AG10803 (cell line): ENCODE data around the gene REEP3.

ENCODE experiments used
- DNase-seq: peaks from one replicate; pipeline ENCODE4 v3.0.0; 2010; ENCODE audit warnings: low read depth
- H3K4me3 ChIP-seq: 2 replicates; pipeline ENCODE4 v1.5.1; 2011; ENCODE audit warnings: mild to moderate bottlenecking, low read length, control low read depth
- CTCF ChIP-seq: conservative IDR thresholded peaks from 2 replicates; pipeline ENCODE4 v1.5.1; 2011; ENCODE audit warnings: mild to moderate bottlenecking, low read length, control low read depth, inconsistent platforms

REEP3 gene

GRCh38 chr10:63636812-63637211, 115.6 kb downstream of the REEP3 start:
- DNase-seq, result no peak
- no peak overlapping the region for H3K4me3 ChIP-seq
- no peak for TF ChIP-seq CTCF

- no peak overlapping the region for H3K4me3 ChIP-seq
- DNase-seq, result no peak
- no peak for TF ChIP-seq CTCF
These were observed 116.7 kb downstream of the REEP3 start for GRCh38 chr10:63637901-63638327.

- H3K4me3 ChIP-seq, result no peak overlapping the region
- no peak for DNase-seq
- TF ChIP-seq CTCF, result no peak
These were observed 120.2 kb downstream of the REEP3 start for GRCh38 chr10:63641366-63641765.

- no peak for TF ChIP-seq CTCF
- H3K4me3 ChIP-seq, result no peak overlapping the region
- DNase-seq, result no peak
These were observed 120.6 kb downstream of the REEP3 start for GRCh38 chr10:63641799-63642198.

DNA sequence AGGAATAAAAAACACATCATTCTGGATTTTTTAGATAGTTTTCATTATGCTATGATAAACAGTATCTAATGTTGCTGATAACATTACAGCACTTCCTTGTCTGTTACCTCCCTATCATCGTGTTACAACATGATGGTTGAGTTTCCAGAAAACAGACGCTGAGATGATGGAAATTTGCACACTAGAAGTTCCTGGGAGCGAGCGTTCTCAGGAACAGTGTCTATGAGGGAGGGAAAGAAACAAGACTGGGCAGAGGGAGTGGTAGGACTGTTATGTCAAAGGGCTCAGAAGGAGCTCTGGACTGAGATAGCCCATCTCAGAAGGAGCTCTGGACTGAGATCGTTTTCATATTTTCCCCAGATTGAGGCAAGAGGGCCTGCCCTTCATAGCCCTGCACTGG, 121.6 kb downstream of the REEP3 start:
- no peak for DNase-seq
- no peak overlapping the region for H3K4me3 ChIP-seq
- TF ChIP-seq CTCF, result no peak

DNA sequence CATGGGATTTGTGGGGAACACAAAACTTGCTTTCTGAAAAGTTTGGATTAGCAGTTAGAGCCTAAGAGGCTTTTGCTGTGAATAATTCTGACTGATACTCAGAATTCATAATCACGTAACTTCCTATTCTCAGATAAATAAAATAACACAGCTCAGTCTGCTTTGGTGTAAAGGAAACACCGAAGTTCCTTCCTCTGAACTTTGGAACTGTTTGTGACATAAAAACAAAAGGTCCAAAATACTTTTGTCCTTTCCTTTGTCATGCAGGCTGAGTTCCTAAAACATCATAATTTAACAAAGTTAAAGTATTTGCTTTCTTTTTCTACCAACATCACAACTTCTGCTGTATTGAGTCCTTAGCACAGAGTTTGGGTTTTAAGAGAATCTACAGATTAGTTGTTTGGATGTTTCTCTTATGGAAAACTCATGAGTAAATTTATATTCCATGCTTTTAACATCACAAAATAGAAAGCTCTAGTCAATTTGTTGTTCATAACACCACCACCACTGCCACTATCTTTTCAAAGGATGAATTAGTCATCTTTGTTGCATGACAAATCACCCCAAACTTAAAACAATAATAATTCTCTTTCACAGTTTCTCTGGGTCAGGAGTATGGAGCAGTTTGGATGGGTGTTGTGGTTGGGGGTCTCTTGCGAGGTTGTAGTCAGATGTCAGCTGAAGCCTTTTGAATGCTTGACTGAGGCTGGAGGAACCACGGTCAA, 123.4 kb downstream of the REEP3 start:
- no peak for DNase-seq
- no peak for TF ChIP-seq CTCF
- H3K4me3 ChIP-seq, result no peak overlapping the region

DNA sequence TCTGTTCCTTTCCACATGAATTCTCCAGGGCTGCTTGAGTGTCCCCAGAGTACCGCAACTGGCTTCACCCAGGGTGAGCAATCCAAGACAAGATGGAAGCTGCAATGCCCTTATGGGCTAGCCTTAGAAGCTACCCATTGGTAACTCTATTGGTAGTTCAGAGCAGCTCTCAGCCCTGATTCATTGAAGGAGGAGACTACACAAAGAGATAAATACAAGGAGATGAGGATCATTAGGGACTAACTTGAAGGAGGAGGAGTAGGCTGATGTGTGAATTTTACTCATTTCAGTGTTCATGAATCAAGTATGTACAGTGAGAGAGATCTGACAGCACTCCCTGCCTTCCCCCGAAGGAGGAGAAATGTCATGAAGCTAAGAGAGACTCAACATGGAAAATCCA, 124.0 kb downstream of the REEP3 start:
- no peak for TF ChIP-seq CTCF
- H3K4me3 ChIP-seq, result no peak overlapping the region
- DNase-seq, result no peak
